HG03460 (cell line): ENCODE data around the gene BLOC1S3.

ENCODE experiments used
- ATAC-seq: cut with Tn5 transposase; IDR thresholded peaks from one replicate; pipeline ENCODE4 v1.9.1; 2021; ENCODE audit not compliant: unreplicated experiment

Gene BLOC1S3, protein sequence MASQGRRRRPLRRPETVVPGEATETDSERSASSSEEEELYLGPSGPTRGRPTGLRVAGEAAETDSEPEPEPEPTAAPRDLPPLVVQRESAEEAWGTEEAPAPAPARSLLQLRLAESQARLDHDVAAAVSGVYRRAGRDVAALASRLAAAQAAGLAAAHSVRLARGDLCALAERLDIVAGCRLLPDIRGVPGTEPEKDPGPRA

DNA sequence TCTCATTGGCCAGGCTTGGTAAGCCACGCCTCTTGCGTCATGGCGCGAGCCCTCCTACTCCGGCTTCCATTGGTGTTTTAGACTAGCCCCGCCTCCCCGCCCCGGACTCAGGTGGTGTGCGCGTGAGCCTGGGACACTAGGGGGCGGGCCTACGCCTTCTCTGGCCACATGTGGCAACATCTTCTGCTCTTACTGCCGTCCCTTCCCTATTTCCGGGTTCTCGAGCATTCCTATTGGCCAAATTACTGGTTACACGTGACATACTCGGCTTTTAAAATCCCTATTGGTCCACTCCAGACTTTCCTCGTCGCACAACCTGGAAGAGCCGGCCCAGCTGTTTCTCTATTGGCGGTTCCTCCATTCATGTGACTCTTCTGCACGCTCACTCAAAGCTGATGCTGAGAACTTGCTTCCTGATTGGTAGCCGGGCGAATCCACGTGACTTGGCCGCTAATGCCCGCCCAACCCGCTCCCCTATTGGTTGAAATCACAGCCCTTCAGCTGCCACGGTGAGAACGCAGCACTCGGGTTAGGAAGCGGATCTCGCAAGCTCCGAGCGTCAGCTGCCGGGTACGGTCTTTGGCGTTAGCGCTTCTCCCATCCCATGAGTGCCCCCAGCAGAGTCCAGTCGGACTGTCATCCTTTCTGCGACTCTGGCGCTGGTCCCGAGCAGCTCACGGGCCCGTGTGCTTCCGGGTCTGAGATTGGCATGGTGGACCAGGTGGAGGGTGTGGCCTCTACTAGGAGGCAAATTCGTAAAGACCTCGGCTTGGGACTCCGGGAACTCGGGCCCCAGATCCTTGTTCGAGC lies at the start of gene BLOC1S3:
Gene BLOC1S3, plus strand, starts transcription at position 523 of the 810 bp plus-strand sequence. CDS start 513 bp downstream, outside the sequence.
- ATAC-seq = peak; percentile 71

DNA sequence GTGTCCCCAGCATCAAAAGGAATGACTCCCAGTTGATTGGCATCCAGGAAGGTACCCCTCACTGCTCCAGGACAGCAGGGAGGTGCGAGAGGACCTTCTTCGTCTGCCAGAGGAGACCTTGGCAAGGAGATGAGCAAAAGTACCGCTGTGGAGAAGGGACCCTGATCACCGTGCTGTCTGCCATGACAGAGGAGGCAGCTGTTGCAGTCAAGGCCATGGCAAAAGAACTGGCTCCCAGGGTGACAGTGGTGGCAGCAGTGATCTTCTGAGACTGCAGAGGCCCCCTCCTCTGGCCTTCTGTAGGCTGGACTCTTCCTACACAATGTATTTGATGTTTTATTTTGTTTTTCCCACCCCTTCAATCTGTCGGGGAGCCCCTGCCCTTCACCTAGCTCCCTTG lies 49.8 kb upstream of the BLOC1S3 start:
- ATAC-seq = no peak

DNA sequence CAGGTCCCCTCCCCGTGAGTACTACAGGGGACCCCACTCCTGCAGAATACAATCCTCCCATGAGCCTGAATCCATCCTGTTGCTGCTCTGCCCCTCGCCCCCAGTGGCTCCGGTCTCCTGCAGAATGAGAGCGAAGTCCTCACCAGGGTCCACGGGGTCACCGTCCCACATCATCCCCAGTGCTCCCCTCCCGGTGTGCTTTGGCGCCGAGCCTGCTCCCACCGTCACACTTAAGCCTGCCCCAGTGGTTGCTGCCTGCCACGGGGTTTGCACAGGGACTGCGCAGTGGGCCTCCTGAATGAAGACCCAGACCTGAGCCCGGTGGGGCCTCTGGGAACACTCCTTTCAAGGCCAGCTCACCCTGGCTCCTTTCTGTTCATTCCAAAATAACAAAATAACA lies 48.3 kb upstream of the BLOC1S3 start:
- ATAC-seq = no peak

DNA sequence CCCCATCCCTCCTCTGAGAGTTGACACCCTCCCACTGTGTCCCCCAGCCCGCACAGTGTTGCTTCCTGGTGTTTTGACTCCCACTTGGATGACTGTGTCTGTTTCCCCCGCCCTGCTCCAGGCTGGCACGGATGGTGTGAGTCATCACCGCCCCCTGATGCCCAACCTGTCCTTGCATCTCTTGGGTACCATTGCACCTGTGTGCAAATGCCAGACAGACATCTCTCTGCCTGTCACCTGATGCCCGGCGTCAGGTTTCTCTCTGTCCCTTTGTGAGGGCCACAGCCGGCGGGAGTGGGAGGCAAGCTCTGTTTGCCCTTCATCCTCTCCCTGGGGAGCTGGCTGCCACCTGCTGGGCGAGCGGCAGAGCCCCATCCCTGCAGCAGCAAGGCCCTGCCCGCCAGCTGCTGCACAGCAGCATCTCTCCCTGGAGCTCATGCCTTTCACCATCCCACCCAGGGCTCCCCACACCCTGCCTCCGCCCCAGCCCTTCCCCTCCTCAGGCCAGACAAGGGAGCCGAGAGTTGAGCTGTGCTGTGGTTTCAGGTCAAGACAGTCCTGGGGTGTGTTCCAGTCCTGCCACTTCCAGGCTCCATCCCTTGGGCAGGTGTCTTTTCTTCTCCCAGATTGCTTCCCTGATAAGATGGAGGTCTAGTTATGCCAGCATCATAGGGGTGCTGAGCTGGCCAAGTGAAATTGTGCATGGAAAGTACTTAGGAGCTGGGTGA lies 47.5 kb upstream of the BLOC1S3 start:
- no peak for ATAC-seq

DNA sequence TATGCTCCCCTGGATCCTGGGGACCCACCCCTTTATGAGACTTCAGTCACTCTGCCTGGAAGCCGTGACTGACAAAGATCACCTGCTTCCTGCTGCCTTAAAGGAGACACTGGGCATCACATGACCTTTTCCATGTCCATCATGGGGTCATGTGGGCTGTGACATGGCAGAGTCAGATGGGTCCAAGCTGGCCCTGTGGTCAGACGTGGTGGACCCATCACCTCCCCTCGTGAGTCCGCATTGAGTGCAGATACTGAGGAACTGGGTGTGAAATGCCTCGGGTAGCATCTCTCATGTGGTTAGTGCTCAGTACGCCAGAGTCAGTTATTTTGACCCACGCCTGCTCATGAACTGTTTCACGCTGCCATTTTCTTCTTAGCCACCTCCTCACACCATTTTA lies 44.9 kb upstream of the BLOC1S3 start:
- ATAC-seq = no peak

DNA sequence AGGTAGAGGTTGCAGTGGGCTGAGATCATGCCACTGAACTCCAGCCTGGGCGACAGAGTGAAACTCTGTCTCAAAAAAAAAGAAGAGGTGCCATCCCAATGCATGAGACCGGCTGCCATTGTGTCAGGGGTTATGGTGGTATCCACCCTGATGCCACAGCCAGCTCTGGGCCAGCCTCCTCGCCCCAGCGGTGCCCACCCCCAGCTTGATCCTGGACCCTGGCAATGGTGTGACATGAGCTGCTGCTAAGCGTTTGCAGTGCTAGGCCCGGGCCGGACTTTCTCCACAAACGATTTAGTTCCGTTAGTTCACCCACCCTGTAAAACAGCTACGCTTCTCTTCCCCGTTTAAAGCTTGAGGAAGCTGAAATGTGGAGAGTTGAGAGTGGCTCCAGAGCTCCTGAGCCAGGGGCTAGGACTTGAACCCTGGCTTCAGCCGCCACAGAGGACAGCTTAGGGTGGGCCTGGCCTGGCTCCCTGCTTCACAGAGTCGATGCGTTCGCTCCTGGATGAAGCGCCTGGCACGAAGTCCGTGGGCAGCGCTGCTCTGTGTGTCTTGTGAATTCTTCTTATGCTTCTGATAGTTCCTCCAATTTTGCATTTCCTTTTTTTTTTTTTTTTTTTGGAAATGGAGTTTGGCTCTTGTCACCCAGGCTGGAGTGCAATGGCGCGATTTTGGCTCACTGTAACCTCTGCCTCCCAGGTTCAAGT lies 43.3 kb upstream of the BLOC1S3 start:
- ATAC-seq = no peak

DNA sequence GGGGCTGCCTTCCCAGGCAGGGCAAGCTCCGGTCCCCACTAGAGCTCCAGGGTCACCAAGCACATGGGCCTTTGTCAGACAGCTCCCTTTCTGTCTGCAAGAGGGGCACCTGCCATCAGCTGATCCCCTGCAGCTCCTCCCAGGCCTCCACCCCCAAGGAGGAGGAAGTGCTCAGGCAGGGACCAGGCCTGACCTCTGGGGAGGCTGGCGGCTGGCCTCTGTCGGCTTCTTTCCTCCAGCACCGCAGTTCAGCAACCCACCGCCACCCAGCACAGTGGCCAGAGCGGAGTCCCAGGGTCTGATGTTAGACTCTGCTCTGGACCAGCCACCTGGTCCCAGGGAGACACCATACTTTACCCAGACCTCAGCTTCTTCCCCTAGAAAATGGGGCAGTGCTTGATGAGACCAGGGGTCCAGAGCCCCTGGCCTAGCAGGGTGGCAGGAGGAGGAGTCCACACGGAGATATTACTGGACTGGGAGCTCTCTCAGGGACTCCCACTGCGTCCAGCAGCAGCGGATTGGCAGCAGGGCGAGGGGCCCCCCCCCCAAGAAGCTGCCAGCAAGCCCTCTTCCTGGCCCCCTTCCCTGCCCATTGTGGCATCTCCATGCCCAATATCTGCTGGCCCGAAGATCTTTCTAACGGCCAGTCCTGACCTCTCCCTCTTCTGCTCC lies 41.9 kb upstream of the BLOC1S3 start:
- no peak for ATAC-seq

DNA sequence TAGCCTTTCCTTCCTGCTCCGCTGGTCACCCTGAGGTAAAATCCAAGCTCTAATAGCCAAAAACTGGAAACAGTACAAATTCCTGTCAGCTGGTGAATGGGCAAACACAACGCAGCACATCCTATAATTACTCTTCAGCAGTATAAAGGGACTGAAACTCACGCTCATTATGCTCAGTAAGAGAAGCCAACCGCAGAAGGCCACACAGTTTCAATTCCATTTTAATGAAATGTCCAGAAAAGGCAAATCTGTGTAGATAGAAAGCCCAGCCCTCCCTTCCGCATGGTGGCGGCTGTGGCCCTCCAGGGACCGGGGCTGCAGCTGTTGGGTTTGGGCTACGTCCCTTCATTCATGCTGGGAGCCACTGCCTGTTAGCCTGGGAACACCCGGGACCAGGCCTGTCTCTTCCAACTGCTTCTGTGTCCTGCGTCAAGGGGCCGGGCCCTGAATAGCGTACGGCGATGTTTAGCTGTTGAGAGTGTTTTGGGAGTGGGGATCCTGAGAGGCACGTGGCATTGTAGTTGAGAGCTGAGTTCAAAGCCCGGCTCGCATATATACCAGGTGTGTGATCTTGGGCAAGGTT lies 41.3 kb upstream of the BLOC1S3 start:
- peak; percentile 53 for ATAC-seq

DNA sequence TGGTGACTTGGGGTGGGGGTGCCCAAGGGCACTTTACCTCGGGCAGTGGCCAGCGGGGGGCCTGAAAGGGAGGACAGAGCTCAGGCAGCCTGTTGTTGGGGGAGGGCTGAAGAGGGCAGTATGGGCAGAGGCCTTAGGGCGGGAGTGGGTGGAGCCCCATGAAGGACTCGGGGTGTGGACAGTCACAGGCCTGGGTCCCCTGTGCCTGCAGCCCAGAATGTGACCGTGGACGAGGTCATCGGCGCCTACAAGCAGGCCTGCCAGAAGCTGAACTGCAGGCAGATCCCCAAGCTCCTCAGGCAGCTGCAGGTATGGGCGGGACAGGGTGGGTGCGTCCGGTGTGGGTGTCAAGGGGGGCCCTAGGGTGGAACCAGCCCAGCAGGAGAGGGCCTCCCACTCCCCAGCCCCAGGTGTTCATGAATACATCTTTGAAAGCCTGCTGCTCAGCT lies 40.3 kb upstream of the BLOC1S3 start:
- ATAC-seq = no peak

DNA sequence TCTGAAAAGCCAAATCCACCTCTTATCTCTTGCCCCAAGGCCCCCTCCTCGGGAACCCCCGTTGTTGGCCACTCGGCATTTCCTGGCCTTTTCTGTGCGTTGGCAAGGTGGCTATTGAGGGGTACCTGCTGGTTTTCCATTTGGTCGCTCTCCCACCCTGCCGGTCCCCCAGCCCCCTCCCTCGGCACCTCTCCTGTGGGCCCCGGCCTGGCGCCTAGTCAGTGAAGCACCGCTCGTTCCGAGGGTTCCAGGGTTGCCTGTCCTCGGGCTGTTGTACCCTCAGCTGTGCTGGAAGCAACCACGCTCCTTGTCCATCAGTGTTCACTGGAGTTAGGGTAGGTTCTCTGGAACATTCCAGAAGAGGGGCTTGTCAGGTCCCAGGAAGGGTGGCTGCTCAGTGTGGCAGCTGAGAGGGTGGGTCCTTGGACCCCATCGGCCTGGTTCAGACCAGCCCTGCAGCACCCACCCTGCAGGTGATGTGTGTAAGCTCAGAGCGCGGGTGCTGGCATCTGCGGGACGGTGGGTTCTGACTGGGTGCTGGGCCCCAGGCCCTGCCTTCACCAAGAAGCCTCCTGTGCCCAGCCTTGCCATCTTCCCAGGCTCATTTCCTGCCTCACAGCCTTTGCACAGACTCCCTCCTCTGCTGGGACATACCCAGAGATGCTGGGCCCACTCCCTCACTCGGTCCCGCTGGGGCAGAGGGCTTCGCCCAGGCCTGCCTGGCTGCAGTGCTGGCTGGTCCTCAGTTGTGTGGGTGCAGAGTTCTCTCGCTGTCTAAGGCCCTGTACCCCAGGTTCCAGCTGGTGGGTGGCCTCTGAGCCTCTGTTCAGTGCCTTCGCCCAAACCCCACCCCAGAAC lies 39.1 kb upstream of the BLOC1S3 start:
- ATAC-seq = no peak

DNA sequence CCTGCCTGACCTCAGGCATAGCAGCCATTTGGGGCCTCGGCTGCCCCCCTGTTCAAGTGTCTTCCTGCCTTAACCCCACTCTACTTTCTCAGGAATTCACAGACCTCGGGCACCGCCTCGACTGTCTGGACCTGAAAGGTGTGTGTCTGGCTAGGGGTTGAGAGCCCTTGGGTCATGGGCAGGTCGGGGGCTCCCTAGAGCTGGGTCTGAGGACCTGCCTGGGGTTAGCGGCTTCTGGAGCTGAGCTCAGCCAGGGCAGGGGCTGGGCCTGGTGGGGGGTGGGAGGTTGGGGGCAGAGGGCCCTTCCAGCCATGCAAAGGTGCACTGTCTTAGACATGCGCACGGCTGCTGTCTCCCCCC lies 38.5 kb upstream of the BLOC1S3 start:
- no peak for ATAC-seq

DNA sequence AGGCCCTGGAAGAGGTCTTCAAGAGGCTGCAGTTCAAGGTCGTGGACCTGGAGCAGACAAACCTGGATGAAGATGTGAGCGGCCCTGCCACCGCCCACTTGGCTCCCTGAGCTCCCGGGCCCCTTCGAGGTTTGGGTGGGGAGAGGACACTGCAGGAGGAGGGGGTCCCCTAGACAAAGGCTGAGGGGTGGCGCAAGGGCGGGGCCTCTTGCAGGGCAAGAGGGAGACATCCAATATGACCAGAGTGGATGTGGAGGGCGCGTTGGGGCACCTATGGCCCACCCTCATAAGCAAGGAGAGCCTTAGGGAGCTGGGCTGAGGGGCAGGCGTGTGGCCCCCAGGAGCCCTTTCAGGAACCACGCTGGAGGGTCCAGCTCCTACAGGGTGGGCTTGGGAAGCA lies 38.1 kb upstream of the BLOC1S3 start:
- no peak for ATAC-seq

DNA sequence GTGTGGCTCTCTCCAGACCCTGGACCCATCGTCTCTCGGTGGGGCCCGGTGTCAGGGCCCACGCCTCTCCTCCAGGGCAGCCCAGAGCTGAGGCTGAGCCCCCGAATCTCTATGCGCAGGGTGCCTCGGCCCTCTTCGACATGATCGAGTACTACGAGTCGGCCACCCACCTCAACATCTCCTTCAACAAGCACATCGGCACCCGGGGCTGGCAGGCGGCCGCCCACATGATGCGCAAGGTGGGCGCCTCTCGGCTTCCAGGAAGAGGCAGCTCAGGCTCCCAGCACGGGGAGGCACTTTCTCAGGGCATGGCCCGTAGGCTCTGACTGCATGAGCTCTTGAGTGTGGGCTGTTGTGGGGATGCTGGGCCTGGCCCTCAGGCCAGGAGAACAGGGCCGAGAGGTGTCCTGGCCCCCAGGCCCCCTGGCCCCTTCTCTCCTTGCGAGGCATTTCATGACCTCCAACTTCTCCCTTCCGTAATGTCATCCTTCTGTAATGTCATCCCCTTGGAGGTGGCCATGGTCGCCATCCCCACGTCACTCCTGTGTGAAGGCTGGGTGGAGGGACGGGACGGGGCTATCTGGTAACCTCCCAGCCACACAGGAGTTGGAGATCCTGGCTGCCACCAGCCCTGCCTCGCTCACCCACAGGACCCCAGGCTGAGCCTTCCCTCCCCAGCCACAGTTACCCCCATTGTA lies 37.2 kb upstream of the BLOC1S3 start:
- ATAC-seq = no peak

DNA sequence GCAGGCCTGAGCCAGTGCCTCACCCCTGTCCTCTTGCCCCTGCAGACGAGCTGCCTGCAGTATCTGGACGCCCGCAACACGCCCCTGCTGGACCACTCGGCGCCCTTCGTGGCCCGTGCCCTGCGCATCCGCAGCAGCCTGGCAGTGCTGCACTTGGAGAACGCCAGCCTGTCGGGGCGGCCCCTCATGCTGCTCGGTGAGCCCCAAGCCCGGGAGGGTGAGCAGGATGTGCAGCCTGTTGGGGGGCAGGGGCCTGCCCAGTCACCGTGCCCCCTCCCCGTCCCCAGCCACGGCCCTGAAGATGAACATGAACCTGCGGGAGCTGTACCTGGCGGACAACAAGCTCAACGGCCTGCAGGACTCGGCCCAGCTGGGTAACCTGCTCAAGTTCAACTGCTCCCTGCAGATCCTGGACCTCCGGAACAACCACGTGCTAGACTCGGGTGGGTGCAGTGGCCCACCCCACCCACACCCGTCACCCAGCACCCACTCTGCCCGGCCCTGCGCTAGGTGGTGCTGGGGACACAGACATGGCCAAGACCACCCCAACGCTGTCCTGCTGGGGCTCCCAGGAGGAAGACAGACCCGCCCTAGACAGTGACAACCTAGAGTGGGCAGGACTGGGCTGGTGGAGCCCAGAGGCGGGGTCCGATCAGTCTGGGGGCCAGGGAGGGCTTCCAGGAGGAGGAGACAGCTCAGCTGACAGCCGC lies 36.4 kb upstream of the BLOC1S3 start:
- no peak for ATAC-seq

DNA sequence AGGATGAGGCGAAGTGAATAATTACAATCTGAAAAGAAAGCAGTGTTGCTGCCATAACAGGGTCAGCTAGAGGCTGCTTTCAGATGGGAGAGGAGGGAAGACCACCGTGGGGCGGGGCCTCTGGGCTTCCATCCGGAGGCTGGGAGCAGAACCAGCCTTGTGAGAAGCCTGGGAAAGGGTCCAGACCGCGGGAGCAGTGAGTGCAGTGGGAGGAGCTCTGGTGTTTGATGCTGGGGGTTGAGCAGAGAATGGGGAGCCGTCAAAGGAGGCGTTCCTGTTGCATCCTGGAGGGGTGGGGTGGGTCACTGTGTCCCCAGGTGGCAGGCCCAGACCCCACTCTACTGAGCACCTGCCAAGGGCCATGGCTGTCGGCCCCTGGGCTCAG lies 35.9 kb upstream of the BLOC1S3 start:
- ATAC-seq = no peak

DNA sequence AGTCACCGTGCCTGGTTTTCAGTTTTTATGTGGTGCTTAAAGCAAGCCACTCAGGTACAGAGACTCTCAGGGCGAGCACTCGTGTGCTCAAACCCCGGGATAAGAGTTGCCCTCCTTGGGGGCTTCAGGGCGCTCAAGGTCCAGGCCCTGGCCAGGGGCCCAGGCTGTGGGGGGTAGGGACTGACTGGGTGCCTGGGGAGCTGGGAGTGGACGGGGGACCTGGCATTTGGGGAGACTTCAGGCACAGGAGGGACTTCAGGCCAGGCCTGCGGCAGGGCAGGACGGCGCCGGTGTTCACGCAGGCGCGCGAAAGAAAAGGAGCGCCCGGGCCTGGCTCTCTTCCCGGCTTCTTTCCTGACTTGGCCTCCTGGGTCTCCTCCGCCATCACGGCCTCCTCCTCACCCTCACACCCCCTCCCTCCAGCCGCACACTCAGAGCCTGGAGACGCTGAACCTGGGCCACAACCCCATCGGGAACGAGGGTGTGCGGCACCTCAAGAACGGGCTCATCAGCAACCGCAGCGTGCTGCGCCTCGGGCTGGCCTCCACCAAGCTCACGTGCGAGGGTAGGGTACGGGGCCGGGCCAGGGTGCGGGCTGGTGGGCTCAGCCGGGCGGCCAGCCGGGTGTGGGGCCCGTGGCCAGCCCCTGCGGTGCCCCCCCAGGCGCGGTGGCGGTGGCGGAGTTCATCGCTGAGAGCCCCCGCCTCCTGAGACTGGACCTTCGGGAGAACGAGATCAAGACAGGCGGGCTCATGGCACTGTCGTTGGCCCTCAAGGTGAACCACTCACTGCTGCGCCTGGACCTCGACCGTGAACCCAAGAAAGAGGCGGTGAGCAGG lies 33.9 kb upstream of the BLOC1S3 start:
- no peak for ATAC-seq
